ENCODE data around the gene PUSL1.

DNA sequence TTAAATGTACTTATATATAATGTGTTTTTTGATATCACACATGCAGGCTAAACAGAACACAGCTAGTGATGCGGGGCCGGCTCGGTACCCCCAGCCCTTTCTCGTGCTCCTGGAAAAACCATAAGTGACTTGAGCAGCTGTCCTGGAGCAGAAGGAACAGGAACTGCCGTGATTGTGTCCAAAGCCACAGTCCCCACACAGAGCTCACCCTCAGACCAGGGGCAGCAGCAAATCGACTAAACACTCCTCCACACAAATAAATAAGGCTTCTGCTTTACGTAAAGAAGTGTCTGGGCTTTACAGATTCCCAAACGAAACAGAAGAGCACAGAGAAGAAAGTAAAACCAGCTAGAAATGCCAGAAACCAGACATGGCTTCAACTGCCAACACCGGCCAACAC lies 44.4 kb upstream of the PUSL1 start:
- TF ChIP-seq CTCF (conservative IDR thresholded peaks at IDR 0.05; ENCODE audit: low read depth, low read length) (no peak), EZH2 (IDR thresholded peaks at IDR 0.05; ENCODE audit: borderline replicate concordance, low read depth, low read length, poor library complexity, severe bottlenecking) (no peak)
